GM13976 (cell line): ENCODE results near the gene LAG3.

Experiments
- DNase-seq: peaks from one replicate; pipeline ENCODE4 v3.0.0; 2012; ENCODE audit warnings: low spot score
- in situ Hi-C: fragments of 300-500 bp; cut with MboI; formaldehyde crosslinking; loops from one replicate; pipeline ENCODE4 v1.12.0; 2022; ENCODE audit warnings: low sequenced_read_pairs, mixed read lengths, inconsistent platforms; ENCODE audit not compliant: unreplicated experiment
- TF ChIP-seq, protein P1 (sequence below): IDR thresholded peaks from 2 replicates; pipeline ENCODE4 v1.5.1; 2012; ENCODE audit warnings: borderline replicate concordance, mild to moderate bottlenecking; ENCODE audit not compliant: insufficient read depth; ENCODE audit errors: extremely low read depth, missing control alignments, control extremely low read depth

LAG3 gene

DNA sequence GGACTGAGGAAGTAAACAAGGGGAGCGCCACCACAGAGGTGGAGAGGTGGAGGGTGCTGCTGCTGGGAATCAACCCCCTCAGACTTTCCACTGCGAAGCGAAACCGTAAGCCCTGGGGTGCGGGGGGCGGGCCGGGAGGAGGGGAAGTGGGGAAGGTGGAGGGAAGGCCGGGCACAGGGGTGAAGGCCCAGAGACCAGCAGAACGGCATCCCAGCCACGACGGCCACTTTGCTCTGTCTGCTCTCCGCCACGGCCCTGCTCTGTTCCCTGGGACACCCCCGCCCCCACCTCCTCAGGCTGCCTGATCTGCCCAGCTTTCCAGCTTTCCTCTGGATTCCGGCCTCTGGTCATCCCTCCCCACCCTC lies at the start of gene LAG3:
TSS of gene LAG3 (plus strand) at position 190 of the 365 bp plus-strand sequence. CDS start 333 bp downstream, outside the sequence.
- TF ChIP-seq, protein P1, sequence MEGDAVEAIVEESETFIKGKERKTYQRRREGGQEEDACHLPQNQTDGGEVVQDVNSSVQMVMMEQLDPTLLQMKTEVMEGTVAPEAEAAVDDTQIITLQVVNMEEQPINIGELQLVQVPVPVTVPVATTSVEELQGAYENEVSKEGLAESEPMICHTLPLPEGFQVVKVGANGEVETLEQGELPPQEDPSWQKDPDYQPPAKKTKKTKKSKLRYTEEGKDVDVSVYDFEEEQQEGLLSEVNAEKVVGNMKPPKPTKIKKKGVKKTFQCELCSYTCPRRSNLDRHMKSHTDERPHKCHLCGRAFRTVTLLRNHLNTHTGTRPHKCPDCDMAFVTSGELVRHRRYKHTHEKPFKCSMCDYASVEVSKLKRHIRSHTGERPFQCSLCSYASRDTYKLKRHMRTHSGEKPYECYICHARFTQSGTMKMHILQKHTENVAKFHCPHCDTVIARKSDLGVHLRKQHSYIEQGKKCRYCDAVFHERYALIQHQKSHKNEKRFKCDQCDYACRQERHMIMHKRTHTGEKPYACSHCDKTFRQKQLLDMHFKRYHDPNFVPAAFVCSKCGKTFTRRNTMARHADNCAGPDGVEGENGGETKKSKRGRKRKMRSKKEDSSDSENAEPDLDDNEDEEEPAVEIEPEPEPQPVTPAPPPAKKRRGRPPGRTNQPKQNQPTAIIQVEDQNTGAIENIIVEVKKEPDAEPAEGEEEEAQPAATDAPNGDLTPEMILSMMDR = no peak
- in situ Hi-C loops = no loop called here
- DNase-seq = peak; percentile 76

DNA sequence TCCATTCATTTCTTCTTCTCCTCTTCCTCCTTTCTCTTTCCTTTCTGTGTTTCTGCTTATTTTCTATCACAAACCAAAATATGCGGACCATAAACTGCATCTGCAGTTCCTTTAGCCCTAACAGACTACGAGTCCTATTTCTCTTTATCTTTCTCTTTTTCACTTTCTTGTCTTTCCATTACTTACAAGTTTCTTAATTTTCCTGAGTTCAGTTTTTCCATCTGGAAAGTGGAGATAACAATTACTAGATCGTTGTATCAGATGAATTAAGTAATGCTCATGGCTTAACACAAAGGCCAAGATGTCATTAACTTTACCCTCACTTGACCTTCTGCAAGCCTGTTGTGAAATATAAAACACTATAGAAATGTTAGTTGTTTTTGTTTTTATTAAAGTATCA lies 49.5 kb upstream of the LAG3 start:
- TF ChIP-seq, protein P1 = no peak
- in situ Hi-C loops = no loop called here
- DNase-seq = no peak

DNA sequence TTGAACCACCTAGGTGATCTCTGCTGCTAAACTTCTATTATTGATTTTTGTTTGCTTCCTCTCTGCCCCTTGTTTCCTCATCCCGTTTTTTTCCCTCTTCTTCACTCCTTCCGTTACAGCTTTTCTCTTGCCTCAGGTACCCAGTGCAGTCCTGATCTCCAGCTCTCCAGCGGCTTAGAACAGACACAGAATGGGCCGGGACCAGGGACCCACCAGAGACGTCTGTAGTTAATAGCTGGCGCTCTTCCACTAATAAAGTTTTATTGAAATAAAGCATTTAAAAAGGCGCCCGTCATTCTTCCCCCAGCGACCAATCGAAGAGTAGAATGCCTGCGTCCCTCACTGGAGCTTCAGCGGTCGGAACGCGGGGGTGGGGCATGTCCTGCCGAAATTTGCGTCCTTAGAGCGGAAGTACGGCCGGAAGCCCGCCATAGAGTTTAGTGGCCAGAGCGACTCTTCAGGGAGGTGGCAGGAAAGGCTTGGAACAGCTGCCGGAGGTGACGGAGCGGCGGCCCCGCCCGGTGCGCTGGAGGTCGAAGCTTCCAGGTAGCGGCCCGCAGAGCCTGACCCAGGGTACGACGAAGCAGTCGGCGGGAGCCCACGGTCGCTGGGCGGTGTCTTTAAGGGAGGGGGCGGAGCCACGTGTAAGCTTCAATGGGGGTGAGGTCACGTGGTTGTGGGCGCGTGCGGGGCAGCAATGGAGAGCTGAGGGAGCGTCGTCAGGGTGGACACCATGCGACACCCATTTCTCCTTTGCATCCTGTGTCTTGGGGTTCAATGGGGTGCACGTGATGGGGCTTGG lies 48.5 kb upstream of the LAG3 start, which contains the start of gene COPS7A:
TSS of gene COPS7A (plus strand) at position 440 of the 802 bp plus-strand sequence. CDS start 611 bp downstream, outside the sequence.
- in situ Hi-C loops = no loop called here
- DNase-seq = peak; percentile 98
- TF ChIP-seq, protein P1 = peak; percentile 9

DNA sequence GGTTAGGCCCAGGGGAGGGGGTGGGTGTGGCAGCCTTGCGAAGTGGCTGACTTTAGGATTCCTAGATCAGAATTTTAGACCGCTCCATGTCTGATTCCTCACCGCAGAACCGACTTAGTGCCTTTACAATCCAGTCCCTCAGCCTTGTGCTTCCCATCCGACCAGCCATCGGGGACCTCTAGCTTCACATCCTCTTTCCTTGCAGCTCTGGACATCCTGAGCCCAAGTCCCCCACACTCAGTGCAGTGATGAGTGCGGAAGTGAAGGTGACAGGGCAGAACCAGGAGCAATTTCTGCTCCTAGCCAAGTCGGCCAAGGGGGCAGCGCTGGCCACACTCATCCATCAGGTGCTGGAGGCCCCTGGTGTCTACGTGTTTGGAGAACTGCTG lies 47.9 kb upstream of the LAG3 start:
- in situ Hi-C loops = no loop called here
- TF ChIP-seq, protein P1 = no peak
- DNase-seq = peak; percentile 64

DNA sequence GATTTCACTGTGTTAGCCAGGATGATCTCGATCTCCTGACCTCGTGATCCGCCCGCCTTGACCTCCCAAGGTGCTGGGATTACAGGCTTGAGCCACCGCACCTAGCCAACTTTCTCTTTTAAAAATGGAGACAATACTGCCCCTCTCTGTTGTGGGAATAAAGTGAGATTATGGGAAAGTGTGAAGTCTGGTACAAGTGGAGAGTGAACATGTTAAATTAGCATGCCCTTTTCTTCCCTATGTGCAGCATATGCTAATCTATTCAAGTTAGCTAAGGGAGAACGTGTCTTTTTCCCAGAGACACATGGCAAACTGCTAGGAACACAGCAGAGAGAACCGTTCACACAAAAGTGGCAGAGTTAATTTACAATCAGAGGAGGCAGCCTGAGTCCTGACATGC lies 47.0 kb upstream of the LAG3 start:
- no peak for DNase-seq
- in situ Hi-C loops = no loop called here
- TF ChIP-seq, protein P1 = no peak

DNA sequence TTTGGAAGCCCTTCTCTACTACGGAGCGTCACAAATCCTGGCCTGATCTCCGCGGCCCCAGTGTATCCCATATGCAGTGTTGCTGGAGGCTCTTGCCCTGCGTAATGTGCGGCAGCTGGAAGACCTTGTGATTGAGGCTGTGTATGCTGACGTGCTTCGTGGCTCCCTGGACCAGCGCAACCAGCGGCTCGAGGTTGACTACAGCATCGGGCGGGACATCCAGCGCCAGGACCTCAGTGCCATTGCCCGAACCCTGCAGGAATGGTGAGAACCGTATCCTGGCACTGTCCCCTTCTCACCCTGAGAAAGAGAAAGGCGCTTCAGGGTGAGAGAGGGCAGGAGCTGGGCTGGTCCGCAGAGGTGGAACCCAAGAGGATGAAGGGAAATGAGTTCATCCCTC lies 43.1 kb upstream of the LAG3 start:
- DNase-seq = no peak
- in situ Hi-C loops = no loop called here
- TF ChIP-seq, protein P1 = no peak
